ENCODE measurements around the gene OXNAD1.

Gene OXNAD1

DNA sequence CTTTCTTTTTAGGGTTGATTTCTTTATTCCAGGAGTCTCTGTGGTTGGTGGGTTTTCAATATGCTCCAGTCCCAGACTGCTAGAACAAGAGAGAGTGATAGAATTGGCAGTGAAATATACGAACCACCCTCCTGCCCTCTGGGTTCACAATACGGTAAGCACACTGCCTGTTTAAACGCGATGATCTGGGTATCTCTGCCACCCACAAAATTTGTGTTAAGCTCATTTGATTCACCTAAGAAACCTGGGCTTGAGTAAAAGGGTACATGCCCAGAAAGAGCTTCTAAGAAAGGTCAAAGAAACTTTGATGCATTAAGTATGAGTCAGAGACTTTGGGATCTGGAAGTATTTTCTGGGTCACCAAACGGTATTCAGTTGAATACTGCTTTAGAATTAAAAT, 29.8 kb downstream of the OXNAD1 start:
- 0 out of 2 replicates have a peak, but pooled peaks cover 4% of the 10 kb centered on the region for H4K20me1 ChIP-seq (ENCODE audit: insufficient read depth, low read length)
- DNase-seq, result no peak
- H2AFZ ChIP-seq (ENCODE audit: low read length), result no peak overlapping the region
- peaks cover 13% of the 10 kb centered on the region; the same call in 1 of the 2 replicates for H3F3A ChIP-seq (ENCODE audit: insufficient read depth, low read length)
- H3K36me3 ChIP-seq (replicated peaks; ENCODE audit: insufficient read depth, low read length), result peaks cover 4% of the 10 kb centered on the region
- no peaks in the 10 kb centered on the region for H3K27me3 ChIP-seq (replicated peaks; ENCODE audit: insufficient read depth, low read length)
- H3K4me1 ChIP-seq (ENCODE audit: low read length), result peaks cover 14% of the 10 kb centered on the region
- no peak overlapping the region for H3K9ac ChIP-seq (ENCODE audit: low read length)
- TF ChIP-seq EZH2phosphoT487 (IDR thresholded peaks at IDR 0.05; ENCODE audit: low read length) (no peak), EZH2 (optimal IDR thresholded peaks at IDR 0.05; ENCODE audit: low read depth, low read length) (no peak)
- TF ChIP-seq, protein P1, sequence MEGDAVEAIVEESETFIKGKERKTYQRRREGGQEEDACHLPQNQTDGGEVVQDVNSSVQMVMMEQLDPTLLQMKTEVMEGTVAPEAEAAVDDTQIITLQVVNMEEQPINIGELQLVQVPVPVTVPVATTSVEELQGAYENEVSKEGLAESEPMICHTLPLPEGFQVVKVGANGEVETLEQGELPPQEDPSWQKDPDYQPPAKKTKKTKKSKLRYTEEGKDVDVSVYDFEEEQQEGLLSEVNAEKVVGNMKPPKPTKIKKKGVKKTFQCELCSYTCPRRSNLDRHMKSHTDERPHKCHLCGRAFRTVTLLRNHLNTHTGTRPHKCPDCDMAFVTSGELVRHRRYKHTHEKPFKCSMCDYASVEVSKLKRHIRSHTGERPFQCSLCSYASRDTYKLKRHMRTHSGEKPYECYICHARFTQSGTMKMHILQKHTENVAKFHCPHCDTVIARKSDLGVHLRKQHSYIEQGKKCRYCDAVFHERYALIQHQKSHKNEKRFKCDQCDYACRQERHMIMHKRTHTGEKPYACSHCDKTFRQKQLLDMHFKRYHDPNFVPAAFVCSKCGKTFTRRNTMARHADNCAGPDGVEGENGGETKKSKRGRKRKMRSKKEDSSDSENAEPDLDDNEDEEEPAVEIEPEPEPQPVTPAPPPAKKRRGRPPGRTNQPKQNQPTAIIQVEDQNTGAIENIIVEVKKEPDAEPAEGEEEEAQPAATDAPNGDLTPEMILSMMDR (IDR thresholded peaks at IDR 0.05; ENCODE audit: low read length), result no peak
- H3K79me2 ChIP-seq (ENCODE audit: low read length), result peaks cover 27% of the 10 kb centered on the region
- no peaks in the 10 kb centered on the region for H3K9me3 ChIP-seq (replicated peaks; ENCODE audit: insufficient read depth, low read length)
- H3K4me3 ChIP-seq (ENCODE audit: low read length), result no peak overlapping the region
- H3K9me2 ChIP-seq (replicated peaks; ENCODE audit: insufficient read depth, low read length), result no peaks in the 10 kb centered on the region
- no peak overlapping the region for H3K27ac ChIP-seq (ENCODE audit: low read length)
- no peak overlapping the region for H3K4me2 ChIP-seq (ENCODE audit: low read depth, low read length)

DNA sequence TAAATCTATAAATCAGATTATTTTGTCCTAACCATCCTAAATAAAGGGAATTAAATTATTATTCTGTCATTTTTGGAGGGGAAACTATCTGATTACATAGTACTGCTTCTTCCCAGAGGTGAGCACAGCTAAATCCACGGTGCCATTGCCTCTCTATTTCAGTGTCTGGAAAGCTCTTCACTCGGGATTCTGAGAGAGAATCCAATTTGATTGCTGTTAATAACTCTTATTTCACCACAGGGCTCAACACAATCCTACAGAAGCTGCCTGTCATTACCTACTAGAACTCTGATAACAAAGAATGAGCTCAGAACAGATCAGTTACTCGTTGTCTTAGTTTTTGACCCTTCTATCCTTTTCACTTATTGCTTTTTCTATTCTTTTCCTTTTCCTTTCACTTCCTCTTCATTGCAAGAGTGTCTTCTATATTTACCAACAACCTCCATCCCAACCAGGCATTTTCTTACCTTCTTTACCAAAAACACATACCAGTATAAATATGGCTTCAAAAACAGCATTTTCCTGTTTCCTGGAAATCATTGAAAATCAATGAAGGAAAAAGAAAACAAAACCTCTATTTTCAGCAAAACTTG, 30.4 kb downstream of the OXNAD1 start:
- Histone ChIP-seq H3K27ac (ENCODE audit: low read length) (no peak overlapping the region), H3K4me1 (ENCODE audit: low read length) (peaks cover 13% of the 10 kb centered on the region), H3K36me3 (replicated peaks; ENCODE audit: insufficient read depth, low read length) (peaks cover 4% of the 10 kb centered on the region), H2AFZ (ENCODE audit: low read length) (no peak overlapping the region), H3K4me3 (ENCODE audit: low read length) (no peak overlapping the region), H3F3A (ENCODE audit: insufficient read depth, low read length) (peaks cover 8% of the 10 kb centered on the region; the same call in 1 of the 2 replicates), H3K27me3 (replicated peaks; ENCODE audit: insufficient read depth, low read length) (no peaks in the 10 kb centered on the region), H3K9ac (ENCODE audit: low read length) (no peak overlapping the region), H3K9me2 (replicated peaks; ENCODE audit: insufficient read depth, low read length) (no peaks in the 10 kb centered on the region), H3K4me2 (ENCODE audit: low read depth, low read length) (no peak overlapping the region), H3K9me3 (replicated peaks; ENCODE audit: insufficient read depth, low read length) (no peaks in the 10 kb centered on the region), H4K20me1 (ENCODE audit: insufficient read depth, low read length) (no peaks in the 10 kb centered on the region), H3K79me2 (ENCODE audit: low read length) (peaks cover 27% of the 10 kb centered on the region)
- TF ChIP-seq EZH2 (optimal IDR thresholded peaks at IDR 0.05; ENCODE audit: low read depth, low read length), result no peak
- no peak for DNase-seq

DNA sequence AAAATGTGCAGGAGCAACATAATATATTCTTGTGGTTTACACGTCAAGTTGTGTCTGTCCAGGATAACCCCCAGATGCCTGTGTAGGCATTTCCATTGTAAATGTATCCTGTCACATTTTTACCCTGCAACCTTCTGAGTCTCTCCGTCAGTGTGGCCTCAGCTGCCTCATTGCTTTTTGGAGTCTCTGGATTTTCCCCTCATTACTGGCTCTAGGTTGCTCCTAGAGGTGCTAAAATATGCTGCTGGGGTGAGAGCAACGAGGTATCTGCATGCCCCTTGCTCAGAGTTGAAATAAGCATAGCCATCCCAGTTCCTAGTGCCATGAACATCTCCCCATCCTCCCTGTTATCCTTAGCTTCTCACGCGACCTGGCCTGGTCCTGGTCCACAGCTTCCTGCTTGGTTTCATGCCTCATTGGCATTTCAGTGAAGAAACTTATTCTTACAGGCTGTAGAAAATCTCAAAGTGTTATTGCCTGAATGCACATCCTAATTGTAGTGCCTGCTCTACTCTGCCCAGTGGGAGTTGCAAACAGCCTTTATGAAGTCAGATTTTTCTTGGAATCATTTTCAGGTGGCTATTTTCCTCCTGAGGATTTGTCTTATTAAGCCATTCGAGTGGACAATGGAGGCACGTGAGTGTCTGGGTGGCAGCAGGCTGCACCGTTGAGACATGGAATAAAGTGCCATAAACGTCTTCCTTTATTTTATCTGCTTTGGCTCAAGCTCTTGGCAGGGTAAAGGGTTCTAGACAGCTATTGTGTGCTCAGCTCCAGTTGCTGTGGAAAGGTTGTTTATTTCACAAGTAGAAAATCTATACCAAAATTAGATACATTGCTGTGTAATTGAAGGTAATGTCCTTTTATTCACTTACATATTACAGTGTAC, 33.2 kb downstream of the OXNAD1 start:
- Histone ChIP-seq H3K4me3 (ENCODE audit: low read length) (no peak overlapping the region), H3K79me2 (ENCODE audit: low read length) (peaks cover 9% of the 10 kb centered on the region), H3K9ac (ENCODE audit: low read length) (no peak overlapping the region), H3K27me3 (replicated peaks; ENCODE audit: insufficient read depth, low read length) (no peaks in the 10 kb centered on the region), H3K9me3 (replicated peaks; ENCODE audit: insufficient read depth, low read length) (no peaks in the 10 kb centered on the region), H3K4me1 (ENCODE audit: low read length) (peaks cover 18% of the 10 kb centered on the region), H3F3A (ENCODE audit: insufficient read depth, low read length) (no peaks in the 10 kb centered on the region), H2AFZ (ENCODE audit: low read length) (no peak overlapping the region), H3K36me3 (replicated peaks; ENCODE audit: insufficient read depth, low read length) (peaks cover 4% of the 10 kb centered on the region), H3K9me2 (replicated peaks; ENCODE audit: insufficient read depth, low read length) (no peaks in the 10 kb centered on the region), H3K27ac (ENCODE audit: low read length) (no peak overlapping the region), H3K4me2 (ENCODE audit: low read depth, low read length) (no peak overlapping the region), H4K20me1 (ENCODE audit: insufficient read depth, low read length) (no peaks in the 10 kb centered on the region)
- no peak for DNase-seq
- no peak for TF ChIP-seq EZH2phosphoT487 (IDR thresholded peaks at IDR 0.05; ENCODE audit: low read length)
- TF ChIP-seq, protein P1 (IDR thresholded peaks at IDR 0.05; ENCODE audit: low read length), result no peak
- no peak for TF ChIP-seq EZH2 (optimal IDR thresholded peaks at IDR 0.05; ENCODE audit: low read depth, low read length)

Measured in MM.1S (cell line).